Measurements from ENCODE around the gene KCNMA1.

DNA sequence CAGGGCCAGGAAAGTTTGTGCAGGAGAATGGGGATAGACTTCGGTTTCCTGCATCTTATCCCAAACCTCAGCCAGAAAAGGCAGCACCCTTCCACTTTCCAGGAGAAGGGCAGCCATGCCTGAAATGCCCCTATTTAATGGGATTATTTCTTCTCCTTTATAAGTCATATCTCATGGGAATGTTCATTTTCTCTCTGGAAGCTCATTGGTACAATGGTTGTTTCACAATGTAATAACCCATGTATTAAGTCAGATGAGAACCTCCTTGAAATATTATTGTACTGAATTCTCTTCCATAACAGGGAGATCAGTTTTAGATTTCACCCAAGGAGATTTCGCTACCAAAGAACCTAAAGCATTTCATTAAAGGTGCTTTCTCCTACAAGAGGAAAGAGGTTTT is 457.5 kb downstream of the KCNMA1 start:
- TF ChIP-seq, protein P1, sequence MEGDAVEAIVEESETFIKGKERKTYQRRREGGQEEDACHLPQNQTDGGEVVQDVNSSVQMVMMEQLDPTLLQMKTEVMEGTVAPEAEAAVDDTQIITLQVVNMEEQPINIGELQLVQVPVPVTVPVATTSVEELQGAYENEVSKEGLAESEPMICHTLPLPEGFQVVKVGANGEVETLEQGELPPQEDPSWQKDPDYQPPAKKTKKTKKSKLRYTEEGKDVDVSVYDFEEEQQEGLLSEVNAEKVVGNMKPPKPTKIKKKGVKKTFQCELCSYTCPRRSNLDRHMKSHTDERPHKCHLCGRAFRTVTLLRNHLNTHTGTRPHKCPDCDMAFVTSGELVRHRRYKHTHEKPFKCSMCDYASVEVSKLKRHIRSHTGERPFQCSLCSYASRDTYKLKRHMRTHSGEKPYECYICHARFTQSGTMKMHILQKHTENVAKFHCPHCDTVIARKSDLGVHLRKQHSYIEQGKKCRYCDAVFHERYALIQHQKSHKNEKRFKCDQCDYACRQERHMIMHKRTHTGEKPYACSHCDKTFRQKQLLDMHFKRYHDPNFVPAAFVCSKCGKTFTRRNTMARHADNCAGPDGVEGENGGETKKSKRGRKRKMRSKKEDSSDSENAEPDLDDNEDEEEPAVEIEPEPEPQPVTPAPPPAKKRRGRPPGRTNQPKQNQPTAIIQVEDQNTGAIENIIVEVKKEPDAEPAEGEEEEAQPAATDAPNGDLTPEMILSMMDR (IDR thresholded peaks at IDR 0.05), result no peak
- TF ChIP-seq POLR2A (IDR thresholded peaks at IDR 0.05) (no peak), POLR2AphosphoS5 (IDR thresholded peaks at IDR 0.05) (no peak)
